HG03135 (cell line): ENCODE data around the gene MYCBP.
"Not testable (repeated sequence)": the region's sequence is repeated elsewhere in the genome, so short reads cannot be mapped to it uniquely, and the experiment has no call there.

Experiments used
- ATAC-seq: cut with Tn5 transposase; IDR thresholded peaks from one replicate; pipeline ENCODE4 v1.9.1; 2021; ENCODE audit warnings: mild to moderate bottlenecking, moderate library complexity; ENCODE audit not compliant: unreplicated experiment

The MYCBP gene

GRCh38 chr1:38870996-38871395 is 2.2 kb downstream of the MYCBP start:
- ATAC-seq: no peak

- ATAC-seq: no peak
Observed at GRCh38 chr1:38867208-38867607, 5.9 kb downstream of the MYCBP start.

GRCh38 chr1:38865112-38865715 is 7.9 kb downstream of the MYCBP start:
- ATAC-seq: no peak

GRCh38 chr1:38860454-38860795 is 12.7 kb downstream of the MYCBP start:
- ATAC-seq: no peak

GRCh38 chr1:38859561-38860453 is 13.3 kb downstream of the MYCBP start, which contains the start of gene RRAGC:
RRAGC (minus strand) TSS chr1:38859772; CDS start chr1:38859646, 126 bp downstream.
- peak; percentile 94 for ATAC-seq

- peak; percentile 23 for ATAC-seq
Observed at GRCh38 chr1:38858833-38859560, 14.2 kb downstream of the MYCBP start.

GRCh38 chr1:38852780-38853179 is 20.4 kb downstream of the MYCBP start:
- ATAC-seq: no peak

- no peak for ATAC-seq
Observed at GRCh38 chr1:38848071-38848470, 25.1 kb downstream of the MYCBP start.

GRCh38 chr1:38846210-38846609 is 26.9 kb downstream of the MYCBP start:
- ATAC-seq: no peak

GRCh38 chr1:38845088-38845487 is 28.1 kb downstream of the MYCBP start:
- not testable (repeated sequence) for ATAC-seq

- ATAC-seq: no peak
Observed at GRCh38 chr1:38840281-38840680, 32.9 kb downstream of the MYCBP start.

GRCh38 chr1:38839363-38839762 is 33.8 kb downstream of the MYCBP start:
- no peak for ATAC-seq

GRCh38 chr1:38836316-38836715 is 36.8 kb downstream of the MYCBP start:
- ATAC-seq: not testable (repeated sequence)

- peak; percentile 60 for ATAC-seq
Observed at GRCh38 chr1:38834937-38835827, 38.0 kb downstream of the MYCBP start.

- no peak for ATAC-seq
Observed at GRCh38 chr1:38834221-38834782, 38.8 kb downstream of the MYCBP start.

GRCh38 chr1:38833146-38833545 is 40.0 kb downstream of the MYCBP start:
- ATAC-seq: no peak

GRCh38 chr1:38832370-38832734 is 40.8 kb downstream of the MYCBP start:
- ATAC-seq: no peak

- ATAC-seq: no peak
Observed at GRCh38 chr1:38831731-38832369, 41.3 kb downstream of the MYCBP start.

- no peak for ATAC-seq
Observed at GRCh38 chr1:38829368-38829767, 43.8 kb downstream of the MYCBP start.

- ATAC-seq: no peak
Observed at GRCh38 chr1:38827318-38827717, 45.8 kb downstream of the MYCBP start.
